Activated T-cell treated with anti-CD3 and anti-CD28 coated beads, Interleukin-2, amount 50 U/mL, for 24 hours (primary cell): Measurements from ENCODE around the gene PNKP.

Experiments used
- DNase-seq: peaks from one replicate; pipeline ENCODE4 v3.0.0-alpha.2; 2020
- H3K27ac Mint-ChIP-seq: 2 replicates; pipeline ENCODE4 v1.8.0; 2020; ENCODE audit warnings: mild to moderate bottlenecking, mixed read lengths
- H3K27me3 Mint-ChIP-seq: 2 replicates; pipeline ENCODE4 v1.8.0; 2020; ENCODE audit warnings: mixed read lengths
- H3K36me3 Mint-ChIP-seq: 2 replicates; pipeline ENCODE4 v1.8.0; 2020; ENCODE audit warnings: low read depth, mixed read lengths
- H3K4me1 Mint-ChIP-seq: 2 replicates; pipeline ENCODE4 v1.8.0; 2020; ENCODE audit warnings: low read depth, mixed read lengths
- H3K4me3 Mint-ChIP-seq: 2 replicates; pipeline ENCODE4 v1.8.0; 2020; ENCODE audit warnings: mild to moderate bottlenecking, moderate library complexity, mixed read lengths
- H3K9me3 Mint-ChIP-seq: 2 replicates; pipeline ENCODE4 v1.8.0; 2020; ENCODE audit warnings: mixed read lengths

PNKP gene

GRCh38 chr19:49882643-49883042 lies 15.3 kb upstream of the PNKP start:
- no peak overlapping the region for H3K4me3 Mint-ChIP-seq
- H3K9me3 Mint-ChIP-seq: no peaks in the 10 kb centered on the region
- peaks cover 19% of the 10 kb centered on the region for H3K4me1 Mint-ChIP-seq
- DNase-seq: no peak
- no peaks in the 10 kb centered on the region for H3K27me3 Mint-ChIP-seq
- H3K36me3 Mint-ChIP-seq: peaks cover 75% of the 10 kb centered on the region
- H3K27ac Mint-ChIP-seq: no peak overlapping the region

GRCh38 chr19:49881672-49882394 lies 14.5 kb upstream of the PNKP start:
- Mint-ChIP-seq H3K27ac (no peak overlapping the region), H3K36me3 (peaks cover 73% of the 10 kb centered on the region)

GRCh38 chr19:49881186-49881585 lies 13.8 kb upstream of the PNKP start:
- Mint-ChIP-seq H3K27ac (no peak overlapping the region), H3K27me3 (no peaks in the 10 kb centered on the region), H3K4me3 (no peak overlapping the region), H3K4me1 (peaks cover 19% of the 10 kb centered on the region), H3K36me3 (peaks cover 69% of the 10 kb centered on the region), H3K9me3 (no peaks in the 10 kb centered on the region)
- DNase-seq: no peak

More at GRCh38 chr19:49881672-49882394, 14.5 kb upstream of the PNKP start:
- H3K4me1 Mint-ChIP-seq: peaks cover 19% of the 10 kb centered on the region
- no peak overlapping the region for H3K4me3 Mint-ChIP-seq
- DNase-seq: no peak
- H3K9me3 Mint-ChIP-seq: no peaks in the 10 kb centered on the region
- no peaks in the 10 kb centered on the region for H3K27me3 Mint-ChIP-seq

GRCh38 chr19:49880162-49880869 lies 12.9 kb upstream of the PNKP start:
- Mint-ChIP-seq H3K4me3 (peak overlapping the region; percentile 10), H3K27me3 (no peaks in the 10 kb centered on the region), H3K9me3 (no peaks in the 10 kb centered on the region), H3K4me1 (peaks cover 24% of the 10 kb centered on the region), H3K27ac (no peak overlapping the region), H3K36me3 (peaks cover 64% of the 10 kb centered on the region)
- no peak for DNase-seq

GRCh38 chr19:49879243-49879963 lies 12.0 kb upstream of the PNKP start:
- DNase-seq: no peak
- Mint-ChIP-seq H3K4me1 (peaks cover 33% of the 10 kb centered on the region), H3K4me3 (no peak overlapping the region), H3K36me3 (peaks cover 63% of the 10 kb centered on the region), H3K9me3 (no peaks in the 10 kb centered on the region), H3K27me3 (no peaks in the 10 kb centered on the region), H3K27ac (no peak overlapping the region)

GRCh38 chr19:49878744-49879070 lies 11.3 kb upstream of the PNKP start:
- Mint-ChIP-seq H3K4me1 (peaks cover 36% of the 10 kb centered on the region), H3K4me3 (no peak overlapping the region), H3K36me3 (peaks cover 63% of the 10 kb centered on the region), H3K27me3 (no peaks in the 10 kb centered on the region), H3K9me3 (no peaks in the 10 kb centered on the region), H3K27ac (no peak overlapping the region)
- DNase-seq: no peak

GRCh38 chr19:49877879-49878743 lies 10.7 kb upstream of the PNKP start:
- H3K4me3 Mint-ChIP-seq: no peak overlapping the region
- no peaks in the 10 kb centered on the region for H3K27me3 Mint-ChIP-seq
- H3K9me3 Mint-ChIP-seq: no peaks in the 10 kb centered on the region

GRCh38 chr19:49877020-49877878 lies 9.9 kb upstream of the PNKP start, which contains the start of the genes AKT1S1 and TBC1D17:
Gene AKT1S1, minus strand, starts transcription at chr19:49877355. Its CDS starts 4,060 bp downstream, at chr19:49873295.
Gene TBC1D17, plus strand, starts transcription at chr19:49877702. Its CDS starts 22 bp downstream, at chr19:49877724.
- Mint-ChIP-seq H3K36me3 (peaks cover 57% of the 10 kb centered on the region), H3K9me3 (no peaks in the 10 kb centered on the region), H3K27ac (no peak within 1 kb of the TSS), H3K4me1 (peaks cover 41% of the 10 kb centered on the region), H3K27me3 (no peaks in the 10 kb centered on the region), H3K4me3 (no peak within 1 kb of the TSS)
- peak; percentile 95 for DNase-seq

More at GRCh38 chr19:49877879-49878743, 10.7 kb upstream of the PNKP start:
- DNase-seq: peak; percentile 99
- H3K27ac Mint-ChIP-seq: no peak overlapping the region
- peaks cover 38% of the 10 kb centered on the region for H3K4me1 Mint-ChIP-seq
- H3K36me3 Mint-ChIP-seq: peaks cover 61% of the 10 kb centered on the region

GRCh38 chr19:49876422-49877019 lies 9.1 kb upstream of the PNKP start:
- peaks cover 48% of the 10 kb centered on the region for H3K4me1 Mint-ChIP-seq
- H3K4me3 Mint-ChIP-seq: no peak overlapping the region
- no peak overlapping the region for H3K27ac Mint-ChIP-seq
- H3K9me3 Mint-ChIP-seq: no peaks in the 10 kb centered on the region
- H3K36me3 Mint-ChIP-seq: peaks cover 59% of the 10 kb centered on the region
- no peaks in the 10 kb centered on the region for H3K27me3 Mint-ChIP-seq
- peak; percentile 98 for DNase-seq

- DNase-seq: peak; percentile 80
- peaks cover 48% of the 10 kb centered on the region for H3K4me1 Mint-ChIP-seq
- H3K4me3 Mint-ChIP-seq: no peak overlapping the region
Measured at GRCh38 chr19:49875857-49876421, 8.6 kb upstream of the PNKP start.

GRCh38 chr19:49875177-49875576 lies 7.8 kb upstream of the PNKP start:
- H3K4me1 Mint-ChIP-seq: peaks cover 54% of the 10 kb centered on the region
- H3K4me3 Mint-ChIP-seq: no peak overlapping the region
- H3K36me3 Mint-ChIP-seq: peaks cover 57% of the 10 kb centered on the region
- H3K9me3 Mint-ChIP-seq: no peaks in the 10 kb centered on the region
- H3K27ac Mint-ChIP-seq: no peak overlapping the region
- no peak for DNase-seq
- no peaks in the 10 kb centered on the region for H3K27me3 Mint-ChIP-seq

More at GRCh38 chr19:49875857-49876421, 8.6 kb upstream of the PNKP start:
- Mint-ChIP-seq H3K27me3 (no peaks in the 10 kb centered on the region), H3K9me3 (no peaks in the 10 kb centered on the region), H3K36me3 (peaks cover 58% of the 10 kb centered on the region), H3K27ac (no peak overlapping the region)

GRCh38 chr19:49874503-49875157 lies 7.3 kb upstream of the PNKP start:
- Mint-ChIP-seq H3K36me3 (peaks cover 54% of the 10 kb centered on the region), H3K27ac (no peak overlapping the region), H3K27me3 (no peaks in the 10 kb centered on the region), H3K4me3 (peak overlapping the region; percentile 6), H3K4me1 (peaks cover 55% of the 10 kb centered on the region), H3K9me3 (no peaks in the 10 kb centered on the region)
- no peak for DNase-seq
